ENCODE results near the gene CAP2.

GRCh38 chr6:17415321-17415720 is 21.9 kb downstream of the CAP2 start:
- TF ChIP-seq POLR2A (IDR thresholded peaks at IDR 0.05; ENCODE audit: low read length): no peak
- no peak for TF ChIP-seq GATA1 (IDR thresholded peaks at IDR 0.05; ENCODE audit: low read depth, low read length)

Measured in erythroblast (primary cell).